HCT116 (cell line): Measurements from ENCODE around the gene CHST15. TPM values are rescaled to one million over a fixed set of nuclear protein-coding genes. Genes with fewer than 3 reads are reported as not detected.

Experiments
- ATAC-seq: fragments of 200-7000 bp; cut with Tn5 transposase; 2 replicates; pipeline ENCODE4 v1.9.1; 2020; ENCODE audit warnings: mild to moderate bottlenecking, moderate library complexity
- BruUV-seq: library from RNA; stranded (reverse); fragments of 400-500 nt; replicated peaks from 2 replicates; lab custom pipeline; 2021; lab: Mats Ljungman, UMichigan
- CTCF ChIA-PET: fragments of 300-600 bp; sonication (Branson Sonifier 250); formaldehyde crosslinking; loops from one replicate; lab custom pipeline; 2021; ENCODE audit warnings: antibody characterized with exemption; lab: Charles Lee
- POLR2A ChIA-PET: fragments of 300-600, 350-600 bp; sonication (Branson Sonifier 250); formaldehyde crosslinking; loops from one replicate; lab custom pipeline; 2021; ENCODE audit warnings: antibody characterized with exemption; lab: Charles Lee
- RAD21 ChIA-PET, 2 experiments: fragments of 300-600 bp; sonication (Branson Sonifier 250); formaldehyde crosslinking; loops; one replicate each; lab custom pipeline; 2023; ENCODE audit warnings: low total read pairs in 2 of 2; ENCODE audit not compliant: uncharacterized antibody in 2 of 2, unreplicated experiment in 2 of 2, low non-redundant PET in 1 of 2; lab: Charles Lee
- DNase-seq: peaks from one replicate; pipeline ENCODE4 v3.0.0-alpha.2; 2010; ENCODE audit warnings: low read depth, low spot score
- H2AFZ ChIP-seq: fragments of 200-600 bp; shearing (Covaris generic), sonication (generic); 2 replicates; pipeline ENCODE4 v1.6.1; 2017; ENCODE audit warnings: low read depth, mixed run types, mixed read lengths, antibody characterized with exemption, low read length; ENCODE audit not compliant: poor library complexity, severe bottlenecking
- H3K27ac ChIP-seq: 2 replicates; pipeline ENCODE4 v1.5.1; 2012; ENCODE audit warnings: low read depth, low read length
- H3K27me3 ChIP-seq: fragments of 200-600 bp; sonication (generic); 2 replicates; pipeline ENCODE4 v1.6.1; 2016; ENCODE audit warnings: mixed run types, low read length, mixed read lengths; ENCODE audit not compliant: insufficient read depth
- H3K36me3 ChIP-seq, 2 experiments: fragments of 200-500 bp in 1 of 2; fragments of 200-600 bp in 1 of 2; sonication (Bioruptor generic) in 1 of 2; sonication (generic) in 1 of 2; 2 replicates each; pipeline versions ENCODE4 v1.5.1 to v1.6.1; 2014 to 2016; ENCODE audit warnings: low read length in 2 of 2, inconsistent platforms in 1 of 2, mixed read lengths in 1 of 2, mixed run types in 1 of 2; ENCODE audit not compliant: insufficient read depth in 2 of 2, control insufficient read depth in 1 of 2
- H3K4me1 ChIP-seq, 2 experiments: fragments of 200-600 bp in 1 of 2; sonication (generic) in 1 of 2; 2 replicates each; pipeline versions ENCODE4 v1.5.1 to v1.6.1; 2012 to 2017; ENCODE audit warnings: low read length in 2 of 2, inconsistent platforms in 1 of 2, mild to moderate bottlenecking in 1 of 2, mixed read lengths in 1 of 2, mixed run types in 1 of 2, moderate library complexity in 1 of 2; ENCODE audit not compliant: insufficient read depth in 2 of 2, control insufficient read depth in 1 of 2
- H3K4me2 ChIP-seq: fragments of 200-600 bp; sonication (generic); 2 replicates; pipeline ENCODE4 v1.6.1; 2017; ENCODE audit warnings: mixed run types, low read length, mixed read lengths
- H3K4me3 ChIP-seq, 2 experiments: fragments of 200-600 bp in 1 of 2; sonication (generic) in 1 of 2; replicated peaks in 1 of 2; 2 replicates each; pipeline ENCODE4 v1.5.1; 2011 to 2016; ENCODE audit warnings: low read length in 2 of 2, control low read depth in 1 of 2, low read depth in 1 of 2, mild to moderate bottlenecking in 1 of 2, mixed read lengths in 1 of 2, mixed run types in 1 of 2
- H3K79me2 ChIP-seq: fragments of 200-600 bp; sonication (generic); 2 replicates; pipeline ENCODE4 v1.6.1; 2017; ENCODE audit warnings: mild to moderate bottlenecking, mixed run types, low read length, moderate library complexity, mixed read lengths; ENCODE audit not compliant: insufficient read depth
- H3K9ac ChIP-seq: fragments of 200-600 bp; sonication (generic); 2 replicates; pipeline ENCODE4 v1.6.1; 2016; ENCODE audit warnings: low read length, mixed read lengths
- H3K9me2 ChIP-seq: fragments of 200-600 bp; sonication (generic), shearing (Covaris generic); 2 replicates; pipeline ENCODE4 v1.6.1; 2017; ENCODE audit warnings: mixed run types, mild to moderate bottlenecking, moderate library complexity; ENCODE audit not compliant: insufficient read depth
- H3K9me3 ChIP-seq, 2 experiments: fragments of 200-500 bp in 1 of 2; fragments of 200-600 bp in 1 of 2; sonication (Bioruptor generic) in 1 of 2; sonication (generic) in 1 of 2; 2 replicates each; pipeline ENCODE4 v1.6.1; 2014 to 2017; ENCODE audit warnings: low read length in 2 of 2, mixed read lengths in 2 of 2, inconsistent platforms in 1 of 2, low read depth in 1 of 2, mild to moderate bottlenecking in 1 of 2, mixed run types in 1 of 2, moderate library complexity in 1 of 2; ENCODE audit not compliant: control insufficient read depth in 1 of 2, insufficient read depth in 1 of 2
- H4K20me1 ChIP-seq: fragments of 200-600 bp; sonication (generic), shearing (Covaris generic); 2 replicates; pipeline ENCODE4 v1.6.1; 2017; ENCODE audit warnings: mixed run types, mild to moderate bottlenecking, moderate library complexity; ENCODE audit not compliant: insufficient read depth
- CEBPB ChIP-seq: IDR thresholded peaks from 2 replicates; pipeline ENCODE4 v1.6.1; 2012; ENCODE audit warnings: low read depth
- SIN3A ChIP-seq: IDR thresholded peaks from 2 replicates; pipeline ENCODE4 v1.6.1; 2012; ENCODE audit warnings: low read depth
- YY1 ChIP-seq: IDR thresholded peaks from 2 replicates; pipeline ENCODE4 v1.6.1; 2011; ENCODE audit warnings: low read length, low read depth, moderate library complexity, mild to moderate bottlenecking; ENCODE audit not compliant: insufficient replicate concordance; ENCODE audit errors: extremely low read depth
- intact Hi-C: fragments of 100-400 bp; cut with micrococcal nuclease; formaldehyde crosslinking; loops from 2 replicates; pipeline ENCODE4 v1.10.0; 2022
- total RNA-seq: library from RNA; stranded (reverse); gene quantifications from one replicate; pipeline ENCODE4 v1.2.1, GENCODE V29; 2021; ENCODE audit not compliant: unreplicated experiment
- TF ChIP-seq, protein P1 (sequence below): IDR thresholded peaks from 2 replicates; pipeline ENCODE4 v1.6.1; 2011; ENCODE audit warnings: mild to moderate bottlenecking, low read length, moderate library complexity; ENCODE audit not compliant: insufficient replicate concordance; ENCODE audit errors: extremely low read depth
- TF ChIP-seq, protein P2 (sequence below): IDR thresholded peaks from 2 replicates; pipeline ENCODE4 v1.6.1; 2012
- TF ChIP-seq, protein P3 (sequence below): IDR thresholded peaks from 2 replicates; pipeline ENCODE4 v1.6.1; 2012; ENCODE audit warnings: low read depth

Gene CHST15
- total RNA-seq, 1 experiment from 2014 or later = 47.2 TPM

DNA sequence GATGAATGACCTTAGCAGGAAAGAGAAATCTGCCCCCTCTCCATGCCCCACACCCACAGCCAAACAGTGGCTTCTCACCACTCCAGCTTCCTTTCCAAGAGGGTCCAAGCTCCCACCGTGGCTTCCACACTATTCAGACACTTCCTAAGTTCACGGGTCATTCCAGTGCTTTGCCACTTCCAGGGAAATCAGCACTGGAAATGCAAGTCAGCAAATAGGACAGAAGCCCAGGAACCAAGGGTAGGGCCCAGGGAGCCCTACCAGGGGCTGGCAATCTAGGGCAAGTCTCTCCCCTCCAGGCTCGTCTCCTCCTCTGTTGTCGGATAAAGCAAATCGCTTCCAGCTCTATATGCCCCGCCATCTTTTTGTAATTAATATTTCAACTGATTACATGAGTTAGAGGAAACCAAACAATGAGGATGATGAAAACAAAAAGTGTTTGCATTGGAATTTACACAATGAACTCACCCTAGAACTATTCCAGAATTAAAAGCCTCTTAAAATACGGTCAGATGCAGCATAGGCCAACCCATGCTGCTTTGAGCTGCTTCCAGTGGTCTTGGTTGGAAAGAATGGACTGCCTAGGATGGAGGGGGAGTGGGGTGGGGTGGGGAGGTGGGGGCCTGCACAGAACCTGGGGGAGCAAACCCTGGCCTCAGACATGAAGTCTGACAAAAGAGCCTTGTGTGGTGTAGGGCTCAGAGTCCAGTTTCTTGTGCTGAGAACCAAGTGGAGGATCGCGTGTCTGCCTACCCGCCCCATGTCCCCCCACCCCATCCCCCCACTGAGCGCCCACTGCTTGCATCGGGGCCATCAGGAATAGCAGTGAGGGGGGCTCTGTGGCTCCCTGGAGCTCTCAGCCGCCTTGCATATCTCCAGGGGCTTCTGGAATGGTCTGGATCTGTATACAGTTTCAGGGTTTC, 127.2 kb downstream of the CHST15 start:
- no peak overlapping the region for H3K4me3 ChIP-seq
- intact Hi-C loops = loop anchor here (2.0 to 10.0 kb wide), 4 partner anchors 94 to 921 kb away; no protein-coding TSS in a partner anchor
- TF ChIP-seq SIN3A = no peak
- TF ChIP-seq, protein P1, sequence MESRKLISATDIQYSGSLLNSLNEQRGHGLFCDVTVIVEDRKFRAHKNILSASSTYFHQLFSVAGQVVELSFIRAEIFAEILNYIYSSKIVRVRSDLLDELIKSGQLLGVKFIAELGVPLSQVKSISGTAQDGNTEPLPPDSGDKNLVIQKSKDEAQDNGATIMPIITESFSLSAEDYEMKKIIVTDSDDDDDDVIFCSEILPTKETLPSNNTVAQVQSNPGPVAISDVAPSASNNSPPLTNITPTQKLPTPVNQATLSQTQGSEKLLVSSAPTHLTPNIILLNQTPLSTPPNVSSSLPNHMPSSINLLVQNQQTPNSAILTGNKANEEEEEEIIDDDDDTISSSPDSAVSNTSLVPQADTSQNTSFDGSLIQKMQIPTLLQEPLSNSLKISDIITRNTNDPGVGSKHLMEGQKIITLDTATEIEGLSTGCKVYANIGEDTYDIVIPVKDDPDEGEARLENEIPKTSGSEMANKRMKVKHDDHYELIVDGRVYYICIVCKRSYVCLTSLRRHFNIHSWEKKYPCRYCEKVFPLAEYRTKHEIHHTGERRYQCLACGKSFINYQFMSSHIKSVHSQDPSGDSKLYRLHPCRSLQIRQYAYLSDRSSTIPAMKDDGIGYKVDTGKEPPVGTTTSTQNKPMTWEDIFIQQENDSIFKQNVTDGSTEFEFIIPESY = no peak
- TF ChIP-seq, protein P2, sequence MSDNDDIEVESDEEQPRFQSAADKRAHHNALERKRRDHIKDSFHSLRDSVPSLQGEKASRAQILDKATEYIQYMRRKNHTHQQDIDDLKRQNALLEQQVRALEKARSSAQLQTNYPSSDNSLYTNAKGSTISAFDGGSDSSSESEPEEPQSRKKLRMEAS = no peak
- TF ChIP-seq YY1 = no peak
- TF ChIP-seq, protein P3, sequence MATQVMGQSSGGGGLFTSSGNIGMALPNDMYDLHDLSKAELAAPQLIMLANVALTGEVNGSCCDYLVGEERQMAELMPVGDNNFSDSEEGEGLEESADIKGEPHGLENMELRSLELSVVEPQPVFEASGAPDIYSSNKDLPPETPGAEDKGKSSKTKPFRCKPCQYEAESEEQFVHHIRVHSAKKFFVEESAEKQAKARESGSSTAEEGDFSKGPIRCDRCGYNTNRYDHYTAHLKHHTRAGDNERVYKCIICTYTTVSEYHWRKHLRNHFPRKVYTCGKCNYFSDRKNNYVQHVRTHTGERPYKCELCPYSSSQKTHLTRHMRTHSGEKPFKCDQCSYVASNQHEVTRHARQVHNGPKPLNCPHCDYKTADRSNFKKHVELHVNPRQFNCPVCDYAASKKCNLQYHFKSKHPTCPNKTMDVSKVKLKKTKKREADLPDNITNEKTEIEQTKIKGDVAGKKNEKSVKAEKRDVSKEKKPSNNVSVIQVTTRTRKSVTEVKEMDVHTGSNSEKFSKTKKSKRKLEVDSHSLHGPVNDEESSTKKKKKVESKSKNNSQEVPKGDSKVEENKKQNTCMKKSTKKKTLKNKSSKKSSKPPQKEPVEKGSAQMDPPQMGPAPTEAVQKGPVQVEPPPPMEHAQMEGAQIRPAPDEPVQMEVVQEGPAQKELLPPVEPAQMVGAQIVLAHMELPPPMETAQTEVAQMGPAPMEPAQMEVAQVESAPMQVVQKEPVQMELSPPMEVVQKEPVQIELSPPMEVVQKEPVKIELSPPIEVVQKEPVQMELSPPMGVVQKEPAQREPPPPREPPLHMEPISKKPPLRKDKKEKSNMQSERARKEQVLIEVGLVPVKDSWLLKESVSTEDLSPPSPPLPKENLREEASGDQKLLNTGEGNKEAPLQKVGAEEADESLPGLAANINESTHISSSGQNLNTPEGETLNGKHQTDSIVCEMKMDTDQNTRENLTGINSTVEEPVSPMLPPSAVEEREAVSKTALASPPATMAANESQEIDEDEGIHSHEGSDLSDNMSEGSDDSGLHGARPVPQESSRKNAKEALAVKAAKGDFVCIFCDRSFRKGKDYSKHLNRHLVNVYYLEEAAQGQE = no peak
- no peak for TF ChIP-seq CEBPB
- H3K27me3 ChIP-seq = peaks cover 25% of the 10 kb centered on the region
- no peak overlapping the region for H3K9ac ChIP-seq
- no peaks in the 10 kb centered on the region for H3K9me3 ChIP-seq
- POLR2A ChIA-PET = no interaction called here
- H3K4me1 ChIP-seq = peaks cover 0 to 6% of the 10 kb centered on the region in 2 experiments; a peak in 1 of 4 replicates
- no peaks in the 10 kb centered on the region for H4K20me1 ChIP-seq
- RAD21 ChIA-PET = interaction anchor here in 1 of 2 experiments (1.0 kb wide), 1 partner anchor 8 kb away, joined by 3 read pairs; no protein-coding TSS in a partner anchor
- BruUV-seq = no TSS peak
- no peak for ATAC-seq
- DNase-seq = no peak
- CTCF ChIA-PET = interaction anchor here (1.8 to 2.3 kb wide), 2 partner anchors 383 to 393 kb away, joined by 16 to 25 read pairs; no protein-coding TSS in a partner anchor
- H3K79me2 ChIP-seq = no peaks in the 10 kb centered on the region
- no peak overlapping the region for H2AFZ ChIP-seq
- no peak overlapping the region for H3K27ac ChIP-seq
- H3K9me2 ChIP-seq = no peaks in the 10 kb centered on the region
- H3K36me3 ChIP-seq = no peaks in the 10 kb centered on the region
- no peak overlapping the region for H3K4me2 ChIP-seq
